Karpas-422 (cell line): Measurements from ENCODE around the gene KCNAB1. TPM values are rescaled to one million over a fixed set of nuclear protein-coding genes. Genes with fewer than 3 reads are reported as not detected.

Source experiments
- DNase-seq: peaks from one replicate; pipeline ENCODE4 v3.0.0-alpha.2; 2015
- H2AFZ ChIP-seq: fragments of 200-600 bp; sonication (generic); 2 replicates; pipeline ENCODE4 v1.6.1; 2014; ENCODE audit warnings: antibody characterized with exemption, low read length, mixed read lengths
- H3K27ac ChIP-seq: fragments of 200-600 bp; sonication (generic); 2 replicates; pipeline ENCODE4 v1.5.1; 2014; ENCODE audit warnings: mild to moderate bottlenecking, low read length, moderate library complexity
- H3K27me3 ChIP-seq: fragments of 200-600 bp; sonication (generic); 2 replicates; pipeline ENCODE4 v1.6.1; 2014; ENCODE audit warnings: low read length, mixed read lengths
- H3K36me3 ChIP-seq: fragments of 200-600 bp; sonication (generic); 2 replicates; pipeline ENCODE4 v1.6.1; 2014; ENCODE audit warnings: low read length, mixed read lengths; ENCODE audit not compliant: insufficient read depth
- H3K4me1 ChIP-seq: fragments of 200-600 bp; sonication (generic); 2 replicates; pipeline ENCODE4 v1.6.1; 2014; ENCODE audit warnings: mild to moderate bottlenecking, low read length, mixed read lengths
- H3K4me2 ChIP-seq: fragments of 200-600 bp; sonication (generic); 2 replicates; pipeline ENCODE4 v1.6.1; 2014; ENCODE audit warnings: low read length, low read depth, mild to moderate bottlenecking; ENCODE audit not compliant: poor library complexity, severe bottlenecking
- H3K4me3 ChIP-seq: fragments of 200-600 bp; sonication (generic); 2 replicates; pipeline ENCODE4 v1.5.1; 2014; ENCODE audit warnings: mild to moderate bottlenecking, antibody characterized with exemption, low read length, mixed read lengths
- H3K79me2 ChIP-seq: fragments of 200-600 bp; sonication (generic); 2 replicates; pipeline ENCODE4 v1.6.1; 2014; ENCODE audit warnings: mild to moderate bottlenecking, low read length, mixed read lengths
- H3K9ac ChIP-seq: fragments of 200-600 bp; sonication (generic); 2 replicates; pipeline ENCODE4 v1.6.0; 2014; ENCODE audit warnings: low read length
- H3K9me2 ChIP-seq: fragments of 200-600 bp; sonication (generic), shearing (Covaris generic); replicated peaks from 2 replicates; pipeline ENCODE4 v1.6.0; 2014; ENCODE audit warnings: mild to moderate bottlenecking, low read length, moderate library complexity; ENCODE audit not compliant: insufficient read depth
- H3K9me3 ChIP-seq: fragments of 300-700, 200-600 bp; sonication (generic); 2 replicates; pipeline ENCODE4 v1.6.1; 2014; ENCODE audit warnings: low read length, mixed read lengths
- H4K20me1 ChIP-seq: fragments of 200-600 bp; sonication (generic); 2 replicates; pipeline ENCODE4 v1.6.1; 2014; ENCODE audit warnings: mild to moderate bottlenecking, antibody characterized with exemption, low read length, low read depth; ENCODE audit not compliant: insufficient read depth
- total RNA-seq: library from RNA; depleted of rRNA; stranded (reverse); fragments of >200 nt; shearing (Covaris generic); gene quantifications from 2 replicates; pipeline ENCODE4 v1.2.3, GENCODE V29; 2014; ENCODE audit warnings: low replicate concordance

Gene KCNAB1
- total RNA-seq, 1 experiment from 2014 or later, result not detected

DNA sequence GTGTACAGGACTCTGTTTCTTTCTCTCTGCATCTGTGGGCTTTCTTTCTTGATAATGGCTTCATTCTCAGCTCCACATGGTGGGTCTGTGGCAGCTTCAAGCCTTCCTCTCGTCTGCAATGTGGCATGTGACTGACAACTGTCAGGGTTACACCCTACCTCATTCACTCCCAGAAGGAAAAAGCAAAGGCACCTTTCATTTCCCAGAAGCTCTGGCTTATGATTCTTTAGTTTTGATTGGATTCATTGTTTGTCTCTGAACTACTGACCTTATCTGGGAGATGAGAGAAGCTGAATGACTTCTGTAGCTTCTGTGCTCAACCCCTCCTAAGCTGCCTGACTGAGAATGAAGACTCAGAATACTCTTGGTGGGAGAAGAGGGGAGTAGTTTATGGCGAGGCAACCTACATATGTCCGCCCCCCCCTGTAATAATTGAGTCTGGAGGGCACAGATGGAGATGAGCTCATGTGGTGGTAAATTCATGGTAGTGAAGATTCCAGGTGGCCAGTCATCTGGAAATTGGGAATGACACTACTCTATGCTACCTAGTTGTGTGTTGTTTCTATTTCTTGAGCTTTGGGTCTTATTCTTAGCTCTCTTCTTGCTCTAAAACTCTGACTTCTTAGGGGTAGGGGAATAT lies 38.4 kb downstream of the KCNAB1 start:
- no peaks in the 10 kb centered on the region for H3K9me2 ChIP-seq
- H3K4me2 ChIP-seq, result no peak overlapping the region
- H3K27me3 ChIP-seq, result no peaks in the 10 kb centered on the region
- no peak overlapping the region for H3K27ac ChIP-seq
- H3K4me1 ChIP-seq, result no peaks in the 10 kb centered on the region
- H3K9me3 ChIP-seq, result no peaks in the 10 kb centered on the region
- no peaks in the 10 kb centered on the region for H3K36me3 ChIP-seq
- DNase-seq, result no peak
- no peaks in the 10 kb centered on the region for H3K79me2 ChIP-seq
- H3K9ac ChIP-seq, result no peak overlapping the region
- no peak overlapping the region for H2AFZ ChIP-seq
- no peak overlapping the region for H3K4me3 ChIP-seq
- no peaks in the 10 kb centered on the region for H4K20me1 ChIP-seq

DNA sequence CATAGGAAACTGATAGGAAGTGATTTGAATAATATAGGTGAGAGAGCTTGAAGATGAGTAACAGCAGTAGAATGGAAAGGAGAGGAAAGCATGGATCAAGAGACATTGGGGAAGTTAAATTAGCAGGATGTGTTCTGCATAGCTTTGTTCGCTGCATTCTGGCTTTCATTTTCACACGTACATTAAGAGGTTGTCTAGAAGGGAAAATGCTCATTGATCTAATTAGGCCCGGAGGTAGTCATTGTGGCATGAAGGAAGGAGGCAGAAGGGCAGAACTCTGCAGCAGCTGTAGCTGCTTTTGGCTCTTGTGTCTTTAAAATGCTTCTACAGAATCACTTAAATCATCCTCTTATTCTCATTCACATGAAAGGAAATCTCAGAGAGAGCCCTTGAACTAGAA lies 40.3 kb downstream of the KCNAB1 start:
- no peaks in the 10 kb centered on the region for H4K20me1 ChIP-seq
- H3K27me3 ChIP-seq, result no peaks in the 10 kb centered on the region
- DNase-seq, result no peak
- H3K9ac ChIP-seq, result no peak overlapping the region
- no peaks in the 10 kb centered on the region for H3K9me3 ChIP-seq
- H3K4me2 ChIP-seq, result no peak overlapping the region
- H3K4me1 ChIP-seq, result no peaks in the 10 kb centered on the region
- no peak overlapping the region for H2AFZ ChIP-seq
- no peaks in the 10 kb centered on the region for H3K79me2 ChIP-seq
- H3K4me3 ChIP-seq, result no peak overlapping the region
- H3K36me3 ChIP-seq, result no peaks in the 10 kb centered on the region
- no peak overlapping the region for H3K27ac ChIP-seq
- H3K9me2 ChIP-seq, result no peaks in the 10 kb centered on the region

DNA sequence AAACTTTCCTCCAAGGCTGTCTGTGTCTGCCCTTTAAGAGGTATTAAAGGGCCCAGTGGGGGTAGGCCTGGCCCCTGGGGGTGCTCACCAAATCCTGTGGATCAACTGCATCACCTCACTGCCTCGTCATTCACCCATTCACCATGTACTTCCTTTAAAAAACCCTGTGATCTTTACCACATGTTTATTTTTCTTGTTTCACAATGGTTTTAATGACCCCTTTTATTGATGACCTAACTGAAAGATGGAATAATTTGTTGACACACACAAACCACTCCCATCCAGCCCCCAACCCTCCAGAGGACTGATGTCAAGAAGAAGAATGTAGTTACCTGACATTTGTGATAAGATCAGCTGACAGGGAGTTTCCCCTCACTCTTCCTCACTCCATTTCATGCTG lies 40.8 kb downstream of the KCNAB1 start:
- Histone ChIP-seq H3K4me1 (no peaks in the 10 kb centered on the region), H3K4me2 (no peak overlapping the region), H3K9ac (no peak overlapping the region), H3K27me3 (no peaks in the 10 kb centered on the region), H3K9me2 (no peaks in the 10 kb centered on the region), H3K4me3 (no peak overlapping the region), H3K27ac (no peak overlapping the region), H2AFZ (no peak overlapping the region), H3K79me2 (no peaks in the 10 kb centered on the region), H3K9me3 (no peaks in the 10 kb centered on the region), H3K36me3 (no peaks in the 10 kb centered on the region), H4K20me1 (no peaks in the 10 kb centered on the region)
- no peak for DNase-seq

DNA sequence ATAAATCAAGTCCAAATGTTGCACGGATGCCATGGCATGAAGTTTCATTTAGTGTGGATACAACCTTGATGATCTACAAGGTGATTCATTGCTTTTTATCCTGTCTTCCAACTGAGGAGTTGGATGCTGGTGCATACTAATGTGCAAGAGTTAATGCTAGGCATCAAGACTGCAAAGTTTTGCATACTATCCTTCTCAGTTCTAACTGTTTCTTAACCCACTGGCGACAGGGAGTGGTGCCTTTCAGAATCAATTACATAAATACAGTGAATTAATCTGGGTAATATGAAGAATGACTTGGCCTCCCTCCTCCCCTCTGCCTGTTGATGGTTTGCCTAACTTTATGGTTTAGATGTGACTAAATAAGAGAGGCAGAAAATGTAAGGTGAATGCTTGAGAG lies 43.5 kb downstream of the KCNAB1 start:
- Histone ChIP-seq H3K27me3 (no peaks in the 10 kb centered on the region), H3K4me2 (no peak overlapping the region), H3K79me2 (no peaks in the 10 kb centered on the region), H3K9me3 (no peaks in the 10 kb centered on the region), H3K9ac (no peak overlapping the region), H2AFZ (no peak overlapping the region), H3K36me3 (no peaks in the 10 kb centered on the region), H3K27ac (no peak overlapping the region), H4K20me1 (no peaks in the 10 kb centered on the region), H3K9me2 (no peaks in the 10 kb centered on the region), H3K4me1 (no peaks in the 10 kb centered on the region), H3K4me3 (no peak overlapping the region)
- no peak for DNase-seq

DNA sequence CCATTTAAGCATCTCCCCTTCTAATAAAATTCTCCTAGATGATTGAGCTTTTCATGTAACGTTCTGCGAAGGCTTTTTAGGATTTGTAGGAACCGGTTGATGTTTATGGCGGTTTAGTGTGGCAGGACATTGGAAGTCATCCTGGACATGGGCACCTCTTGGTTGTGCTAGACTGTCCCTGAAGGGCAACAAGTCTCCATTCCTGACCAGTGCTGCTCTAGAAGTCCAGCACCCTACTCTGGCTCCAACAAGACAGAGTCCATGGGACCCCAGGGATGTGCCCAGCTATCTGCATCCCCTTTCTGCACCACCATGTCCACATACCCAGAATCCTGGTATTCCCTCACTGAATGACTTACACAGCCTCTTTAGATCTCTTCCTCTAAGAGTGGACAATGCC lies 46.4 kb downstream of the KCNAB1 start:
- no peaks in the 10 kb centered on the region for H3K9me3 ChIP-seq
- no peak overlapping the region for H2AFZ ChIP-seq
- H3K4me3 ChIP-seq, result no peak overlapping the region
- H4K20me1 ChIP-seq, result no peaks in the 10 kb centered on the region
- DNase-seq, result peak; percentile 26
- H3K4me1 ChIP-seq, result no peaks in the 10 kb centered on the region
- no peak overlapping the region for H3K9ac ChIP-seq
- H3K4me2 ChIP-seq, result no peak overlapping the region
- no peaks in the 10 kb centered on the region for H3K9me2 ChIP-seq
- no peaks in the 10 kb centered on the region for H3K36me3 ChIP-seq
- no peak overlapping the region for H3K27ac ChIP-seq
- no peaks in the 10 kb centered on the region for H3K79me2 ChIP-seq
- H3K27me3 ChIP-seq, result no peaks in the 10 kb centered on the region

DNA sequence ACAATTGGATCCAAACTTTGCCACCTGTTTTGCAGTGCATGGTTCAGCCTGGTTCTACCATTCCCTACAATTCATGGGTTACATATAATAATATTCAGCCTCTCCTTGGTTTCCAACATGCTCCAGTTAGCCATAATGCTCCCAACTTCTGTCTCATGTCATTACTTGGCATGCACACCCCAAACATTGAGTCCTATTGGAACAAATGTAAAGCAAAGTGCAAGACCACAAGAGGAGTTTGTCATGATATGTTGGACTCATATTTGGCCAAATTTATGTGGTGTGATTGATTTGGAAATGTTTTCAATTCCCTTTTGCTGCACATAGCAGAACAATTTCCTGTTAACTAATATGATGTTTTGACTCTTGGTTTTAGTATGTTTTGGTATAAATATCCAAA lies 50.2 kb downstream of the KCNAB1 start:
- no peak overlapping the region for H2AFZ ChIP-seq
- no peak overlapping the region for H3K27ac ChIP-seq
- no peak overlapping the region for H3K4me2 ChIP-seq
- DNase-seq, result no peak
- no peaks in the 10 kb centered on the region for H3K79me2 ChIP-seq
- no peak overlapping the region for H3K4me3 ChIP-seq
- H3K9ac ChIP-seq, result no peak overlapping the region
- H3K9me3 ChIP-seq, result no peaks in the 10 kb centered on the region
- no peaks in the 10 kb centered on the region for H3K4me1 ChIP-seq
- no peaks in the 10 kb centered on the region for H4K20me1 ChIP-seq
- H3K27me3 ChIP-seq, result no peaks in the 10 kb centered on the region
- H3K36me3 ChIP-seq, result no peaks in the 10 kb centered on the region
- H3K9me2 ChIP-seq, result no peaks in the 10 kb centered on the region

DNA sequence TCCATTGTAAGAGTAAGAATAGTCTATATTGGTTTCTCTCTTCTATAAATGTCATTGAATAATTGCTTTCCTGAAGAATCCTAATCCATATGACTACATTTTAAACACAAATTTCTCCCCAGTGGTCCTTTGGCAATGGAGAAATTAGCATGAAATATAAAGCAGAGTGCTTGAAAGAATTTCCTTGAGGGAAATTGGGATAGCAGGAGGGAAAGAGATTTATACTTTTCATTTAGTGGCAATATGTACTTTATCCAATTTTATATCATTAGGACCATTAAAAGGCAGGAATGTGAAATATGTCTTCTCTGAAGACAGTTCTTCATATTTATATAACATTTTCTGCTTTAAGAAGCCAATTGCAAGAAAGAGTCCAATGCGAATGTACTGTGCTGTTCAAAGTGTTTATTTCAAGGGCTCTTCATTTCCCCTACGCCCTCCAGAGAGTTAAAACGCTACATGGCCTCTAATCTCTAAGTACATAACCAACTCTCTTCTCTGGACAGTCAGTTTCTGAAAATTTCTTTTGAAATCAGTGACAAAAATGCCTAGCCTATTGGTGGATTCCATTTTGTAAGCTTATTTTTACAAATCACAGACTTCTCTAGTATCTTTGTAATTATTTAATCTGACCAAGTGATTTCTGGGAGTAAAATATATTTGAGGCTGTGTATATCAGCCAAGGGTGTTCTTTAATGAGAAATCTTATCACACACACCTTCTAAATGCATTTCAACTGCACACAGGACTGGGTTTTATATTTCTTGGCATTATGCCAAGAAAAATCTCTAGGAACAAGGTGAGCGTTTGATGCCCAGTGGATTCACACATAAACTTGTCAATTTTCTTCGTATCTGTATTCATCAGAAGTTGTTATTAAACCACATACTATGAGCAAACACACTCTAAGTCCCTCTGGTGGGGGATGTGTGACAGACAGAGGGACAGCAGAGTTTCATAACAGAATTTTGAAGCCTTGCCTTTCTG lies 51.2 kb downstream of the KCNAB1 start:
- Histone ChIP-seq H3K79me2 (no peaks in the 10 kb centered on the region), H4K20me1 (no peaks in the 10 kb centered on the region), H3K9ac (no peak overlapping the region), H2AFZ (no peak overlapping the region), H3K4me2 (no peak overlapping the region), H3K27ac (no peak overlapping the region), H3K9me2 (no peaks in the 10 kb centered on the region), H3K4me3 (no peak overlapping the region), H3K27me3 (no peaks in the 10 kb centered on the region), H3K4me1 (no peaks in the 10 kb centered on the region), H3K36me3 (no peaks in the 10 kb centered on the region), H3K9me3 (no peaks in the 10 kb centered on the region)
- no peak for DNase-seq

DNA sequence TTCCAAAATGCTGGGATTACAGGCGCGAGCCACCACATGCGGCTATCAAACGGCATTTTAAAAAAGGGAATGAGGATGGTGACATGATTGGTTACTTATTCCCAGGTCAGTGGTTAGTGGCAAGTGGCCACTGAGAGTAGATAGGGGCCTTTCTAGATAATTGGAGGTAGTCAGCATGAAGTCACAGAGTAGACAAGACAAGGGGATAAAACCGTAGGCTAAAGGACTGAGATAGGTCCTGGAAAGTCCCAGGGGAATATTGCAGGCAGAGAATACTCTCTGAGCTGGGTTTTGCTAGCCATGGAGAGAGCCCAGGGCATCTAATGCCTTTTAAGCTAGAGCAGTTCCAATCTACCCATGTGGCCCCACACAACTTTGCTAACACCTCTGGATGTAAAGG lies 52.2 kb downstream of the KCNAB1 start:
- H3K27me3 ChIP-seq, result no peaks in the 10 kb centered on the region
- H3K9ac ChIP-seq, result no peak overlapping the region
- H4K20me1 ChIP-seq, result no peaks in the 10 kb centered on the region

More for the DNA sequence above, 52.2 kb downstream of the KCNAB1 start:
- Histone ChIP-seq H3K9me3 (no peaks in the 10 kb centered on the region), H2AFZ (no peak overlapping the region), H3K9me2 (no peaks in the 10 kb centered on the region), H3K79me2 (no peaks in the 10 kb centered on the region), H3K4me2 (no peak overlapping the region), H3K27ac (no peak overlapping the region), H3K4me3 (no peak overlapping the region), H3K36me3 (no peaks in the 10 kb centered on the region), H3K4me1 (no peaks in the 10 kb centered on the region)
- no peak for DNase-seq
